Heart right ventricle (tissue), 16 donors: ENCODE data around the gene MIGA1. TPM values are rescaled to one million over a fixed set of nuclear protein-coding genes. Genes with fewer than 3 reads are reported as not detected.

Experiments
- ATAC-seq, 8 donors: fragments of 200-7000 bp; cut with Tn5 transposase; one replicate each; pipeline ENCODE4 v1.9.1; 2020; ENCODE audit warnings: mild to moderate bottlenecking in 8 of 8, moderate library complexity in 8 of 8, moderate number of reproducible peaks in 1 of 8
- DNase-seq, 2 donors: peaks; one replicate each; pipeline ENCODE4 v3.0.0-alpha.2; 2020
- H3K27ac ChIP-seq, 10 donors: fragments of 200-600 bp; sonication (generic) in 2 of 10; one replicate each; pipeline versions ENCODE4 v1.5.0 to v1.8.0; 2020 to 2022; ENCODE audit warnings: mild to moderate bottlenecking in 3 of 10
- H3K27me3 ChIP-seq, 7 donors: fragments of 200-600 bp; one replicate each; pipeline ENCODE4 v1.8.0; 2021 to 2022; ENCODE audit warnings: mild to moderate bottlenecking in 2 of 7
- H3K36me3 ChIP-seq, 9 donors: fragments of 200-600 bp; sonication (generic) in 1 of 9; one replicate each; pipeline versions ENCODE4 v1.5.0 to v1.8.0; 2020 to 2022; ENCODE audit warnings: mild to moderate bottlenecking in 2 of 9
- H3K4me1 ChIP-seq, 9 donors: fragments of 200-600 bp; sonication (generic) in 1 of 9; one replicate each; pipeline versions ENCODE4 v1.5.0 to v1.8.0; 2020 to 2022; ENCODE audit warnings: mild to moderate bottlenecking in 4 of 9
- H3K4me3 ChIP-seq, 10 donors: fragments of 200-600 bp; sonication (generic) in 2 of 10; one replicate each; pipeline versions ENCODE4 v1.5.0 to v1.8.0; 2020 to 2022; ENCODE audit warnings: mild to moderate bottlenecking in 7 of 10, moderate library complexity in 2 of 10
- H3K9me3 ChIP-seq, 11 donors: fragments of 200-600 bp in 10 of 11; sonication (generic) in 2 of 11; one replicate each; pipeline versions ENCODE4 v1.5.0 to v1.8.0; 2013 to 2022; ENCODE audit warnings: mild to moderate bottlenecking in 2 of 11, control low read depth in 1 of 11, moderate library complexity in 1 of 11
- WGBS, 2 donors: extraction: QIAGEN DNeasy Blood & Tissue Kit; methylation state at CpG; one replicate each; pipeline ENCODE4 v1.1.7; 2013; ENCODE audit warnings: inconsistent platforms in 1 of 2; 5-methylcytosine and 5-hydroxymethylcytosine counted together
- intact Hi-C, 10 donors: fragments of 100-400 bp; cut with DNase I; formaldehyde crosslinking; loops; one replicate each; pipeline versions ENCODE4 v1.11.1 to v1.14.2; 2022
- polyA plus RNA-seq, 2 donors: library from polyadenylated mRNA; stranded (reverse); fragments of 200-250 nt; gene quantifications; one replicate each; pipeline ENCODE4 v1.2.3, GENCODE V29; 2013
- total RNA-seq, 10 donors: library from RNA; stranded (reverse); fragmentation: NEBNext Ultra II Directional in 3 of 10; extraction: Animal tissue kit (Norgen Biotek cat#: 25700) in 3 of 10; gene quantifications; one replicate each; pipeline versions ENCODE4 v1.2.1 to v1.2.4, GENCODE V29; 2021 to 2023
- TF ChIP-seq, protein P1 (sequence below), 9 donors: fragments of 200-600 bp; sonication (generic) in 2 of 9; IDR thresholded peaks; one replicate each; pipeline versions ENCODE4 v1.5.0 to v1.8.0; 2021 to 2022; ENCODE audit warnings: antibody characterized with exemption in 9 of 9, mild to moderate bottlenecking in 5 of 9, moderate library complexity in 1 of 9
- donor health status: Arrhythmogenic right ventricular cardiomyopathy.
- donor health status: ischemic (EF 13 %, LVEDD 7.1; RV severe dilation, severe dysfunction).
- donor health status: healthy with polysubstance abuse.
- donor health status: DM: no; HTN: yes; CAD: no.
- donor health status: DM: no; HTN: no; CAD: no.
- donor health status: ischemic (EF 25% LVEDD 6.9; RV normal size, moderate dysfunction).
- donor health status: ischemic (EF 25% LVEDD 5.7; RV mildly dilated, moderate dysfunction).
- donor health status: healthy.
- donor health status: DM: yes; HTN: yes; CAD: no.
- donor health status: Ischemic cardiomyopathy.
- donor health status: ischemic (EF 35%, LVEDD 5.7; RV mildly dilated, moderate dysfunction).
- donor health status: nonischemic (EF 11% LVEDD 7.7; RV severe dilation, severe dysfunction).
- donor health status: DM: yes; HTN: yes; CAD: no.
- donor health status: PGD.
- donor health status: ischemic (EF 29% LVEDD 5.4; RV normal size, mild dysfunction).
- donor health status: nonischemic (EF 23%, LVEDD 6.1; RV moderate dilation, normal function).

The MIGA1 gene
- total and polyA plus RNA-seq, 12 donors, result 2.4 to 14.8 (median 11.5) TPM

DNA sequence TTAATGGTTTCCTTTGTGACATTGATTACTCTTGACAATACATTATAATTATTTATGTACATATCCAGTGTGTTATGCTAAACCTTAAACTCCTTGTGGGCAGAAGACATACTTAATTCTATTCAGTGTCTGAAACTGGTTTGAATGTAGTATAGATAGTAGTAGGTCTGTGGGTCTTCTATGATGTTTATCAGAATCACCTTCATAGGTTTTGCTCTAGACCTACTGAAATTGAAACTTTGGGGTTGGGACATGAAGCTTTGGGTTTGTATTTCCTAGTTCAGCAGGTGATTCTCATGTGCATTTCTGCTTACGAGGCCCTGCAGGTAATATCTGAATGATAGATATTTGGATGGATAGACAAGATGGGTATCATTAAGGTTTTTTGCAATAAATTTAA lies 48.6 kb downstream of the MIGA1 start:
- 95 to 98% methylated on average over 1 of the region's 1 CpG for WGBS, 2 donors

DNA sequence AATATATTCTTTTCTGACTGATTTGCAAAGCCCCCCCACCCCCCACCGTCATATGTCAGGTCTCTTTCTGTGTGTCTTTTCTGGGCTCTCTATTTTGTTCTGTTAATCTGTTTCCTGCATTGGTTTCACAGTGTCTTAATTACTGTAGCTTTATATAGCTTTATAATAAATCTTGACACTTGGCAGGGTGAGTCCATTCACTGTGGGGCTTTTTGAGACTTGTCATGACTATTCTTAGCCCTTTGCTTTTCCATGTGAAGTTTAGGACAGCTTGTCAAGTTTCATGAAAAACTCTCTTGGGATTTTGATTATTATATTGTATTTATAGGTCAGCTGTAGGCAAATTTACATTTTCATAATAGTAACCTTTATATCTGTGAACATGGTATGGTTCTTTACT lies 50.4 kb downstream of the MIGA1 start:
- DNase-seq (no peak), ATAC-seq (peak in 5 of 8 donors; percentile 25 to 61 (median 30))
- Histone ChIP-seq H3K27me3 (no peaks in the 10 kb centered on the region), H3K4me3 (no peak overlapping the region), H3K4me1 (peaks cover 3 to 63% (median 47%) of the 10 kb centered on the region in 9 donors), H3K27ac (peak overlapping the region; percentile 2 to 97 (median 88)), H3K9me3 (no peaks in the 10 kb centered on the region), H3K36me3 (peaks cover 0 to 18% (median 0%) of the 10 kb centered on the region in 9 donors)
- intact Hi-C loops, result loop anchor here in 8 of 10 donors (5.0 to 10.0 kb wide), 5 partner anchors 48 to 285 kb away; partner anchors contain the start of gene NEXN (in 4 of the 8)
- 41 to 64% methylated on average over 1 of the region's 1 CpG for WGBS, 2 donors
- TF ChIP-seq, protein P1, sequence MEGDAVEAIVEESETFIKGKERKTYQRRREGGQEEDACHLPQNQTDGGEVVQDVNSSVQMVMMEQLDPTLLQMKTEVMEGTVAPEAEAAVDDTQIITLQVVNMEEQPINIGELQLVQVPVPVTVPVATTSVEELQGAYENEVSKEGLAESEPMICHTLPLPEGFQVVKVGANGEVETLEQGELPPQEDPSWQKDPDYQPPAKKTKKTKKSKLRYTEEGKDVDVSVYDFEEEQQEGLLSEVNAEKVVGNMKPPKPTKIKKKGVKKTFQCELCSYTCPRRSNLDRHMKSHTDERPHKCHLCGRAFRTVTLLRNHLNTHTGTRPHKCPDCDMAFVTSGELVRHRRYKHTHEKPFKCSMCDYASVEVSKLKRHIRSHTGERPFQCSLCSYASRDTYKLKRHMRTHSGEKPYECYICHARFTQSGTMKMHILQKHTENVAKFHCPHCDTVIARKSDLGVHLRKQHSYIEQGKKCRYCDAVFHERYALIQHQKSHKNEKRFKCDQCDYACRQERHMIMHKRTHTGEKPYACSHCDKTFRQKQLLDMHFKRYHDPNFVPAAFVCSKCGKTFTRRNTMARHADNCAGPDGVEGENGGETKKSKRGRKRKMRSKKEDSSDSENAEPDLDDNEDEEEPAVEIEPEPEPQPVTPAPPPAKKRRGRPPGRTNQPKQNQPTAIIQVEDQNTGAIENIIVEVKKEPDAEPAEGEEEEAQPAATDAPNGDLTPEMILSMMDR (IDR thresholded peaks at IDR 0.05), result no peak

More for the DNA sequence above, 48.6 kb downstream of the MIGA1 start:
- DNase-seq (no peak), ATAC-seq (no peak)
- Histone ChIP-seq H3K4me3 (no peak overlapping the region), H3K9me3 (no peaks in the 10 kb centered on the region), H3K36me3 (peaks cover 0 to 23% (median 0%) of the 10 kb centered on the region in 9 donors), H3K27ac (peak overlapping the region in 1 of 10 donors; percentile 87), H3K4me1 (peaks cover 0 to 56% (median 36%) of the 10 kb centered on the region in 9 donors), H3K27me3 (no peaks in the 10 kb centered on the region)
- TF ChIP-seq, protein P1 (IDR thresholded peaks at IDR 0.05), result no peak
- intact Hi-C loops, result loop anchor here in 4 of 10 donors (5.0 to 10.0 kb wide), 4 partner anchors 46 to 287 kb away; partner anchors contain the start of gene NEXN (in 1 of the 4)

DNA sequence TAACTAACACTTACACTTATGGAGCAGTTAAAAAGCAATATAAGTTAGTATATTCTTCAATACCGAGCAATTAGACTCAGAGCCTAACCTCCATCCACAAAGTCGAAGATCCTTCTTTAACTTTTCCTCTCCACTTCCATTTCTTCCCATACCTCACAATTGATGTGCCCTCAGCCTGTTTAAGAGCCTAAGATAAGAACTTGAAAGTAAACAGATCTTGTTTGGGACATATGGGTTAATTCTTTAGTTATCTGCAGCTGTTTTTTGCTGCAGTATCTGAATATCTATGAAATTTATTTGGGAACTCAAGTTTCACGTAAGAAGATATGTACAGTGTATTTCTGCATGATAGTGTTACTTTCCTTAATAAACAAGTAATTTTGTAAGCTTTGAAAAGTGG lies 51.5 kb downstream of the MIGA1 start:
- no peak for ATAC-seq
- 48 to 62% methylated on average over 3 of the region's 3 CpGs for WGBS, 2 donors
- H3K9me3 ChIP-seq, result no peaks in the 10 kb centered on the region
- intact Hi-C loops, result loop anchor here in 4 of 10 donors (5.0 to 10.0 kb wide), 3 partner anchors 54 to 71 kb away; partner anchors contain the start of gene NEXN (in 3 of the 4)
- peaks cover 0 to 18% (median 0%) of the 10 kb centered on the region in 9 donors for H3K36me3 ChIP-seq
- no peak for DNase-seq
- no peaks in the 10 kb centered on the region for H3K27me3 ChIP-seq
- peaks cover 3 to 69% (median 52%) of the 10 kb centered on the region in 9 donors for H3K4me1 ChIP-seq
- peak overlapping the region; percentile 73 to 97 (median 88) for H3K27ac ChIP-seq
- H3K4me3 ChIP-seq, result no peak overlapping the region
- TF ChIP-seq, protein P1 (IDR thresholded peaks at IDR 0.05), result no peak

DNA sequence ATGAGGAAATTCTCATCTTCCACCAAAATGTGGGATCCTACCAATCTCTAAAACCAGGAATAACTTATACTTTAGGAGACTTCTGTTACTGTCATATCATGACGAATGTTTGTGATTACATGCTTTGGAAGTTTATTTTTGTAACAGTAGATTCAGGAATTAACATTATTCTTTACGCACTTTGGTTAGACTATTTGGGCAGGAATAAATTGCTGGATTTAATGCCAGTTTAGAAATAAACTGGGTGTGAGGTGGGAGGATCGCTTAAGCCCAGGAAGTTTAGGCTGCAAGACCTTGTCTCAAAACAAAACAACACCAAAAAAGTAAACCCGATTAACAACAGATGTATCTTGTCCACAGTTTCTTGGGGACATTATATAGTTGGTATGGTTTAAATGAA lies 52.1 kb downstream of the MIGA1 start:
- H3K36me3 ChIP-seq, result peaks cover 0 to 19% (median 0%) of the 10 kb centered on the region in 9 donors
- H3K4me1 ChIP-seq, result peaks cover 3 to 69% (median 52%) of the 10 kb centered on the region in 9 donors
- ATAC-seq, result no peak

More for the DNA sequence above, 52.1 kb downstream of the MIGA1 start:
- Histone ChIP-seq H3K27me3 (no peaks in the 10 kb centered on the region), H3K4me3 (no peak overlapping the region), H3K9me3 (no peaks in the 10 kb centered on the region), H3K27ac (peak overlapping the region; percentile 73 to 97 (median 88))
- intact Hi-C loops, result loop anchor here in 4 of 10 donors (5.0 to 10.0 kb wide), 3 partner anchors 53 to 71 kb away; partner anchors contain the start of gene NEXN (in 3 of the 4)
- no peak for DNase-seq
- TF ChIP-seq, protein P1 (IDR thresholded peaks at IDR 0.05), result no peak
- 45 to 59% methylated on average over 4 of the region's 4 CpGs for WGBS, 2 donors
